H9 (cell line): ENCODE results near the gene SLC38A5. TPM values are rescaled to one million over a fixed set of nuclear protein-coding genes. Genes with fewer than 3 reads are reported as not detected.

Experiments
- DNase-seq: peaks from one replicate; pipeline ENCODE4 v3.0.0-alpha.2; 2017
- H2AFZ ChIP-seq: one replicate; pipeline ENCODE4 v1.6.1; 2013; ENCODE audit warnings: mild to moderate bottlenecking, low read length, control low read depth, moderate library complexity
- H2AK5ac ChIP-seq: 2 replicates; pipeline ENCODE4 v1.6.1; 2013; ENCODE audit warnings: low read length, control low read depth, mixed read lengths; ENCODE audit not compliant: insufficient read length
- H2BK120ac ChIP-seq: one replicate; pipeline ENCODE4 v1.6.1; 2013; ENCODE audit warnings: low read depth, mild to moderate bottlenecking, low read length, control low read depth, inconsistent platforms; ENCODE audit not compliant: poor library complexity, severe bottlenecking
- H2BK12ac ChIP-seq: 2 replicates; pipeline ENCODE4 v1.6.1; 2013; ENCODE audit warnings: low read length, control low read depth, mixed read lengths, low read depth; ENCODE audit not compliant: insufficient read length
- H2BK15ac ChIP-seq: 2 replicates; pipeline ENCODE4 v1.6.1; 2013; ENCODE audit warnings: low read depth, low read length, control low read depth
- H2BK20ac ChIP-seq: one replicate; pipeline ENCODE4 v1.6.1; 2013; ENCODE audit warnings: low read depth, mild to moderate bottlenecking, low read length, control low read depth, inconsistent platforms; ENCODE audit not compliant: poor library complexity, severe bottlenecking
- H2BK5ac ChIP-seq: 2 replicates; pipeline ENCODE4 v1.6.1; 2013; ENCODE audit warnings: low read length, control low read depth, mixed read lengths; ENCODE audit not compliant: insufficient read length
- H3K14ac ChIP-seq: 2 replicates; pipeline ENCODE4 v1.6.1; 2013; ENCODE audit warnings: low read length, control low read depth; ENCODE audit not compliant: insufficient read depth
- H3K18ac ChIP-seq: 2 replicates; pipeline ENCODE4 v1.6.1; 2013; ENCODE audit warnings: low read depth, mild to moderate bottlenecking, mixed read lengths, low read length, control low read depth; ENCODE audit not compliant: insufficient read length
- H3K23ac ChIP-seq: 2 replicates; pipeline ENCODE4 v1.6.1; 2013; ENCODE audit warnings: low read length, control low read depth, mixed read lengths, low read depth; ENCODE audit not compliant: insufficient read length
- H3K23me2 ChIP-seq: 2 replicates; pipeline ENCODE4 v1.6.1; 2013; ENCODE audit warnings: low read depth, mild to moderate bottlenecking, mixed read lengths, low read length, control low read depth; ENCODE audit not compliant: insufficient read length, poor library complexity, severe bottlenecking
- H3K27ac ChIP-seq: 2 replicates; pipeline ENCODE4 v1.5.1; 2013; ENCODE audit warnings: low read length, control low read depth, mixed read lengths, low read depth; ENCODE audit not compliant: insufficient read length
- H3K27me3 ChIP-seq: 2 replicates; pipeline ENCODE4 v1.6.1; 2013; ENCODE audit warnings: low read length, control low read depth, inconsistent platforms; ENCODE audit not compliant: insufficient read depth
- H3K4ac ChIP-seq: 2 replicates; pipeline ENCODE4 v1.6.1; 2013; ENCODE audit warnings: low read depth, mild to moderate bottlenecking, control low read depth, inconsistent platforms, low read length, moderate library complexity
- H3K4me1 ChIP-seq: 2 replicates; pipeline ENCODE4 v1.6.1; 2013; ENCODE audit warnings: low read length, control low read depth, inconsistent platforms; ENCODE audit not compliant: insufficient read depth
- H3K4me2 ChIP-seq: 2 replicates; pipeline ENCODE4 v1.6.1; 2013; ENCODE audit warnings: low read length, control low read depth, mixed read lengths; ENCODE audit not compliant: insufficient read length, insufficient read depth
- H3K56ac ChIP-seq: 2 replicates; pipeline ENCODE4 v1.6.1; 2013; ENCODE audit warnings: low read depth, mild to moderate bottlenecking, mixed read lengths, low read length, control low read depth; ENCODE audit not compliant: insufficient read length
- H3K79me1 ChIP-seq: 2 replicates; pipeline ENCODE4 v1.6.1; 2013; ENCODE audit warnings: low read depth, mild to moderate bottlenecking, moderate library complexity, low read length, control low read depth, inconsistent platforms; ENCODE audit not compliant: insufficient read depth, poor library complexity, severe bottlenecking
- H3K79me2 ChIP-seq: 2 replicates; pipeline ENCODE4 v1.6.1; 2013; ENCODE audit warnings: low read length, control low read depth, inconsistent platforms; ENCODE audit not compliant: insufficient read depth
- H3K9ac ChIP-seq: 2 replicates; pipeline ENCODE4 v1.6.1; 2013; ENCODE audit warnings: low read length, control low read depth, mixed read lengths; ENCODE audit not compliant: insufficient read length; ENCODE audit errors: extremely low read depth
- H3K9me3 ChIP-seq: one replicate; pipeline ENCODE4 v1.6.1; 2013; ENCODE audit warnings: low read depth, low read length, inconsistent platforms; ENCODE audit not compliant: control insufficient read depth
- H3T11ph ChIP-seq: one replicate; pipeline ENCODE4 v1.6.1; 2013; ENCODE audit warnings: mild to moderate bottlenecking, low read length, control low read depth, inconsistent platforms
- H4K20me1 ChIP-seq: one replicate; pipeline ENCODE4 v1.6.1; 2013; ENCODE audit not compliant: control insufficient read depth, insufficient read length, insufficient read depth
- H4K5ac ChIP-seq: 2 replicates; pipeline ENCODE4 v1.6.1; 2013; ENCODE audit warnings: low read depth, mild to moderate bottlenecking, mixed read lengths, low read length, control low read depth; ENCODE audit not compliant: insufficient read length
- H4K8ac ChIP-seq: replicated peaks from 2 replicates; pipeline ENCODE4 v1.6.1; 2013; ENCODE audit warnings: low read length, control low read depth, mixed read lengths, low read depth; ENCODE audit not compliant: insufficient read length
- H4K91ac ChIP-seq: 2 replicates; pipeline ENCODE4 v1.6.1; 2013; ENCODE audit warnings: low read depth, mild to moderate bottlenecking, moderate library complexity, mixed read lengths, low read length, control low read depth; ENCODE audit not compliant: insufficient read length
- H3K27ac Mint-ChIP-seq, 3 experiments: 2 replicates in 2 of 3; 3 replicates in 1 of 3; pipeline ENCODE4 v1.8.0; 2020 to 2021; ENCODE audit warnings: mixed read lengths in 3 of 3, mild to moderate bottlenecking in 1 of 3, moderate library complexity in 1 of 3
- H3K27me3 Mint-ChIP-seq: 2 replicates; pipeline ENCODE4 v1.8.0; 2021; ENCODE audit warnings: low read depth, mild to moderate bottlenecking, moderate library complexity, mixed read lengths
- H3K36me3 Mint-ChIP-seq, 3 experiments: 2 replicates in 2 of 3; 3 replicates in 1 of 3; pipeline ENCODE4 v1.8.0; 2020 to 2021; ENCODE audit warnings: low read depth in 3 of 3, mixed read lengths in 3 of 3; ENCODE audit not compliant: insufficient read depth in 1 of 3
- H3K4me1 Mint-ChIP-seq, 2 experiments: 2 replicates each; pipeline ENCODE4 v1.8.0; 2020; ENCODE audit warnings: mixed read lengths in 2 of 2
- H3K4me3 Mint-ChIP-seq, 2 experiments: 2 replicates in 1 of 2; 3 replicates in 1 of 2; pipeline ENCODE4 v1.8.0; 2020 to 2021; ENCODE audit warnings: mild to moderate bottlenecking in 2 of 2, mixed read lengths in 2 of 2, moderate library complexity in 1 of 2
- H3K9me3 Mint-ChIP-seq, 2 experiments: 2 replicates in 1 of 2; 3 replicates in 1 of 2; pipeline ENCODE4 v1.8.0; 2020; ENCODE audit warnings: mild to moderate bottlenecking in 2 of 2, mixed read lengths in 2 of 2, moderate library complexity in 1 of 2
- CTCF ChIP-seq: fragments of 200-600 bp; sonication (generic); conservative IDR thresholded peaks from 3 replicates; pipeline ENCODE4 v1.8.0; 2021; ENCODE audit warnings: antibody characterized with exemption, mild to moderate bottlenecking
- WGBS: extraction: QIAGEN DNeasy Blood & Tissue Kit; methylation state at CpG from one replicate; pipeline ENCODE4 v1.1.7; 2013; ENCODE audit warnings: missing lambda C conversion rate, low lambda C conversion rate, mixed read lengths; ENCODE audit not compliant: insufficient read length; ENCODE audit errors: extremely low coverage; 5-methylcytosine and 5-hydroxymethylcytosine counted together
- total RNA-seq: library from RNA; stranded (reverse); gene quantifications from 2 replicates; pipeline ENCODE4 v1.2.1, GENCODE V29; 2021

Gene SLC38A5
- total RNA-seq, 1 experiment from 2014 or later: 28.3 TPM

GRCh38 chrX:48489892-48490291 is 19.8 kb upstream of the SLC38A5 start:
- no peaks in the 10 kb centered on the region for H3K79me2 ChIP-seq
- H2BK20ac ChIP-seq: no peak overlapping the region
- no peak overlapping the region for H3K27ac ChIP-seq
- H3K4me3 Mint-ChIP-seq: no peak overlapping the region
- no peak overlapping the region for H4K8ac ChIP-seq
- peaks cover 5 to 18% (median 10%) of the 10 kb centered on the region in 3 experiments for H3K36me3 Mint-ChIP-seq
- H4K91ac ChIP-seq: no peak overlapping the region
- H2AFZ ChIP-seq: no peak overlapping the region
- H2BK15ac ChIP-seq: no peak overlapping the region
- peaks cover 3% of the 10 kb centered on the region; the same call in 1 of the 2 replicates for H3K27me3 Mint-ChIP-seq
- H3K23ac ChIP-seq: no peak overlapping the region
- no peak overlapping the region for H3K18ac ChIP-seq
- H4K20me1 ChIP-seq: no peaks in the 10 kb centered on the region
- no peak overlapping the region for H2BK120ac ChIP-seq
- H2BK5ac ChIP-seq: no peak overlapping the region
- no peak overlapping the region for H3K4me2 ChIP-seq
- no peaks in the 10 kb centered on the region for H3K79me1 ChIP-seq
- H2BK12ac ChIP-seq: no peak overlapping the region
- H3K4me1 Mint-ChIP-seq: 0 out of 4 replicates have a peak, but pooled peaks cover 0 to 2% of the 10 kb centered on the region in 2 experiments
- no peaks in the 10 kb centered on the region for H3K27me3 ChIP-seq
- no peak overlapping the region for H3K56ac ChIP-seq
- no peaks in the 10 kb centered on the region for H3K23me2 ChIP-seq
- H3K4me1 ChIP-seq: no peaks in the 10 kb centered on the region
- no CpG with 5 or more reads among the region's 2 CpGs for WGBS
- H3K14ac ChIP-seq: no peak overlapping the region
- H4K5ac ChIP-seq: no peak overlapping the region
- H3T11ph ChIP-seq: no peak overlapping the region
- no peak overlapping the region for H3K27ac Mint-ChIP-seq
- peaks cover 59 to 65% of the 10 kb centered on the region in 2 experiments for H3K9me3 Mint-ChIP-seq
- H2AK5ac ChIP-seq: no peak overlapping the region
- H3K9ac ChIP-seq: no peak overlapping the region
- peaks cover 42% of the 10 kb centered on the region for H3K9me3 ChIP-seq
- no peak for TF ChIP-seq CTCF
- no peak overlapping the region for H3K4ac ChIP-seq
- no peak for DNase-seq
